A673 (cell line): ENCODE data around the gene EPHB2. TPM values are rescaled to one million over a fixed set of nuclear protein-coding genes. Genes with fewer than 3 reads are reported as not detected.

Experiments
- BruUV-seq: library from RNA; stranded (reverse); fragments of 400-500 nt; replicated peaks from 2 replicates; lab custom pipeline; 2021; lab: Mats Ljungman, UMichigan
- CTCF ChIA-PET: fragments of 300-600 bp; sonication (Branson Sonifier 250); formaldehyde crosslinking; loops from one replicate; lab custom pipeline; 2022; ENCODE audit warnings: antibody characterized with exemption; lab: Charles Lee
- POLR2A ChIA-PET: fragments of 300-600 bp; sonication (Branson Sonifier 250); formaldehyde crosslinking; loops from one replicate; lab custom pipeline; 2022; ENCODE audit warnings: antibody characterized with exemption; ENCODE audit not compliant: low non-redundant PET; lab: Charles Lee
- DNase-seq: peaks from one replicate; pipeline ENCODE4 v3.0.0-alpha.2; 2015; ENCODE audit warnings: low spot score
- H3K27ac ChIP-seq: fragments of 200-600 bp; sonication (generic); 2 replicates; pipeline ENCODE4 v1.5.1; 2016; ENCODE audit warnings: mixed run types, low read depth, mild to moderate bottlenecking, mixed read lengths, antibody characterized with exemption, low read length; ENCODE audit not compliant: poor library complexity, severe bottlenecking
- H3K27me3 ChIP-seq: fragments of 200-600 bp; sonication (generic); replicated peaks from 2 replicates; pipeline ENCODE4 v1.6.1; 2017; ENCODE audit warnings: mixed run types, low read depth, mild to moderate bottlenecking, mixed read lengths, antibody characterized with exemption, low read length; ENCODE audit not compliant: insufficient read depth, poor library complexity
- H3K36me3 ChIP-seq: fragments of 200-600 bp; sonication (generic); 2 replicates; pipeline ENCODE4 v1.6.1; 2016; ENCODE audit warnings: mixed run types, mild to moderate bottlenecking, mixed read lengths, antibody characterized with exemption, low read length; ENCODE audit not compliant: insufficient read depth, poor library complexity, severe bottlenecking
- H3K4me1 ChIP-seq: fragments of 200-600 bp; sonication (generic); 2 replicates; pipeline ENCODE4 v1.6.1; 2017; ENCODE audit warnings: mixed run types, mild to moderate bottlenecking, mixed read lengths, antibody characterized with exemption, low read length; ENCODE audit not compliant: insufficient read depth, poor library complexity, severe bottlenecking
- H3K4me3 ChIP-seq: fragments of 200-600 bp; sonication (generic); 2 replicates; pipeline ENCODE4 v1.5.1; 2016; ENCODE audit warnings: low read depth, mixed run types, mild to moderate bottlenecking, mixed read lengths, low read length; ENCODE audit not compliant: poor library complexity, severe bottlenecking
- H3K9me3 ChIP-seq: fragments of 200-600 bp; sonication (generic); 2 replicates; pipeline ENCODE4 v1.6.1; 2016; ENCODE audit warnings: mixed run types, low read depth, mild to moderate bottlenecking, mixed read lengths, antibody characterized with exemption, low read length; ENCODE audit not compliant: poor library complexity, severe bottlenecking
- CTCF ChIP-seq: fragments of 300-800, 200-600 bp; sonication (generic); conservative IDR thresholded peaks from 2 replicates; pipeline ENCODE4 v1.5.1; 2017; ENCODE audit warnings: low read depth, mild to moderate bottlenecking, antibody characterized with exemption, low read length, moderate library complexity, mixed read lengths
- EZH2 ChIP-seq: fragments of 200-600 bp; sonication (generic); IDR thresholded peaks from 2 replicates; pipeline ENCODE4 v1.6.1; 2017; ENCODE audit warnings: borderline replicate concordance, low read depth, mild to moderate bottlenecking, mixed read lengths, antibody characterized with exemption, low read length; ENCODE audit not compliant: poor library complexity, severe bottlenecking
- intact Hi-C: fragments of 100-400 bp; cut with micrococcal nuclease; formaldehyde crosslinking; loops from one replicate; pipeline ENCODE4 v1.10.0; 2022; ENCODE audit not compliant: unreplicated experiment
- total RNA-seq: library from RNA; stranded (reverse); gene quantifications from 2 replicates; pipeline ENCODE4 v1.2.3, GENCODE V29; 2021

EPHB2 gene
- total RNA-seq, 1 experiment from 2014 or later, result 10.4 TPM

GRCh38 chr1:22760455-22760854 is 49.8 kb downstream of the EPHB2 start:
- no peak for TF ChIP-seq CTCF
- TF ChIP-seq EZH2, result no peak
- no peak overlapping the region for H3K4me3 ChIP-seq
- BruUV-seq, result no TSS peak
- H3K36me3 ChIP-seq, result no peaks in the 10 kb centered on the region
- POLR2A ChIA-PET, result no interaction called here
- intact Hi-C loops, result no loop called here
- no peaks in the 10 kb centered on the region for H3K4me1 ChIP-seq
- no peaks in the 10 kb centered on the region for H3K27me3 ChIP-seq
- H3K27ac ChIP-seq, result no peak overlapping the region
- CTCF ChIA-PET, result no interaction called here
- no peaks in the 10 kb centered on the region for H3K9me3 ChIP-seq
- no peak for DNase-seq

GRCh38 chr1:22761101-22761500 is 50.5 kb downstream of the EPHB2 start:
- intact Hi-C loops, result no loop called here
- Histone ChIP-seq H3K36me3 (no peaks in the 10 kb centered on the region), H3K27ac (no peak overlapping the region), H3K4me1 (no peaks in the 10 kb centered on the region), H3K4me3 (no peak overlapping the region), H3K9me3 (no peaks in the 10 kb centered on the region), H3K27me3 (no peaks in the 10 kb centered on the region)
- TF ChIP-seq CTCF, result no peak
- no peak for TF ChIP-seq EZH2
- POLR2A ChIA-PET, result no interaction called here
- no peak for DNase-seq
- CTCF ChIA-PET, result no interaction called here
- BruUV-seq, result no TSS peak

GRCh38 chr1:22761821-22762220 is 51.2 kb downstream of the EPHB2 start:
- H3K27me3 ChIP-seq, result no peaks in the 10 kb centered on the region
- BruUV-seq, result no TSS peak
- no peak for DNase-seq
- intact Hi-C loops, result no loop called here
- H3K9me3 ChIP-seq, result no peaks in the 10 kb centered on the region
- no peaks in the 10 kb centered on the region for H3K36me3 ChIP-seq
- no peak overlapping the region for H3K27ac ChIP-seq
- no peaks in the 10 kb centered on the region for H3K4me1 ChIP-seq
- ChIA-PET CTCF (no interaction called here), POLR2A (no interaction called here)
- H3K4me3 ChIP-seq, result no peak overlapping the region
- no peak for TF ChIP-seq CTCF
- TF ChIP-seq EZH2, result no peak
